ENCODE measurements around the gene CAP2.
A peak's percentile ranks its signal among the peaks of the same experiment; 100 is the strongest.

The CAP2 gene

GRCh38 chr6:17460862-17461261 lies 67.5 kb downstream of the CAP2 start:
- DNase-seq (ENCODE audit: low read depth) = no peak
- TF ChIP-seq, protein P1, sequence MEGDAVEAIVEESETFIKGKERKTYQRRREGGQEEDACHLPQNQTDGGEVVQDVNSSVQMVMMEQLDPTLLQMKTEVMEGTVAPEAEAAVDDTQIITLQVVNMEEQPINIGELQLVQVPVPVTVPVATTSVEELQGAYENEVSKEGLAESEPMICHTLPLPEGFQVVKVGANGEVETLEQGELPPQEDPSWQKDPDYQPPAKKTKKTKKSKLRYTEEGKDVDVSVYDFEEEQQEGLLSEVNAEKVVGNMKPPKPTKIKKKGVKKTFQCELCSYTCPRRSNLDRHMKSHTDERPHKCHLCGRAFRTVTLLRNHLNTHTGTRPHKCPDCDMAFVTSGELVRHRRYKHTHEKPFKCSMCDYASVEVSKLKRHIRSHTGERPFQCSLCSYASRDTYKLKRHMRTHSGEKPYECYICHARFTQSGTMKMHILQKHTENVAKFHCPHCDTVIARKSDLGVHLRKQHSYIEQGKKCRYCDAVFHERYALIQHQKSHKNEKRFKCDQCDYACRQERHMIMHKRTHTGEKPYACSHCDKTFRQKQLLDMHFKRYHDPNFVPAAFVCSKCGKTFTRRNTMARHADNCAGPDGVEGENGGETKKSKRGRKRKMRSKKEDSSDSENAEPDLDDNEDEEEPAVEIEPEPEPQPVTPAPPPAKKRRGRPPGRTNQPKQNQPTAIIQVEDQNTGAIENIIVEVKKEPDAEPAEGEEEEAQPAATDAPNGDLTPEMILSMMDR (IDR thresholded peaks at IDR 0.05; ENCODE audit: low read length, missing control alignments) = no peak
- H3K4me3 ChIP-seq (replicated peaks; ENCODE audit: low read depth, low read length) = no peak overlapping the region

DNA sequence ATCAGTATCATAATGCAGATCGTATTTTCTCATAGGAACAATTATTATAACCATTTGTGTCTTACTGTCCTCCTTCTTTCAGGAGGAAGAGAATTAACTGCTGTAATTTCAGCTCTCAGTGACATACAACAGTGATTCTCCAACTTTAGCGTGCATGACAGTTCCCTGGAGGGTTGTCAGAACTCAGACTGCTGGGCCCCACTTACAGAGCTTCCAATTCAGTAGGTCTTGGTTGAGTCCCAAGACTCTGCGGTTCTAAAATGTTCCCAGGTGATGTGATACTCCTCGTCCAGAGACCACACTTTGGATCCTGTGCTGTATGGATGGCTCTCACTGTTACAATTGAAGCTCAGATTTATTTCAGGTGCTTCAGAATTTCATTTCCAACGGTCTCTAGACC lies 72.8 kb downstream of the CAP2 start:
- TF ChIP-seq, protein P1 (IDR thresholded peaks at IDR 0.05; ENCODE audit: low read length, missing control alignments) = no peak

GRCh38 chr6:17466707-17467106 lies 73.3 kb downstream of the CAP2 start:
- TF ChIP-seq, protein P1 (IDR thresholded peaks at IDR 0.05; ENCODE audit: low read length, missing control alignments) = no peak
- H3K4me3 ChIP-seq (replicated peaks; ENCODE audit: low read depth, low read length) = no peak overlapping the region
- no peak for DNase-seq (ENCODE audit: low read depth)

More for the DNA sequence above, 72.8 kb downstream of the CAP2 start:
- H3K4me3 ChIP-seq (replicated peaks; ENCODE audit: low read depth, low read length) = no peak overlapping the region
- no peak for DNase-seq (ENCODE audit: low read depth)

DNA sequence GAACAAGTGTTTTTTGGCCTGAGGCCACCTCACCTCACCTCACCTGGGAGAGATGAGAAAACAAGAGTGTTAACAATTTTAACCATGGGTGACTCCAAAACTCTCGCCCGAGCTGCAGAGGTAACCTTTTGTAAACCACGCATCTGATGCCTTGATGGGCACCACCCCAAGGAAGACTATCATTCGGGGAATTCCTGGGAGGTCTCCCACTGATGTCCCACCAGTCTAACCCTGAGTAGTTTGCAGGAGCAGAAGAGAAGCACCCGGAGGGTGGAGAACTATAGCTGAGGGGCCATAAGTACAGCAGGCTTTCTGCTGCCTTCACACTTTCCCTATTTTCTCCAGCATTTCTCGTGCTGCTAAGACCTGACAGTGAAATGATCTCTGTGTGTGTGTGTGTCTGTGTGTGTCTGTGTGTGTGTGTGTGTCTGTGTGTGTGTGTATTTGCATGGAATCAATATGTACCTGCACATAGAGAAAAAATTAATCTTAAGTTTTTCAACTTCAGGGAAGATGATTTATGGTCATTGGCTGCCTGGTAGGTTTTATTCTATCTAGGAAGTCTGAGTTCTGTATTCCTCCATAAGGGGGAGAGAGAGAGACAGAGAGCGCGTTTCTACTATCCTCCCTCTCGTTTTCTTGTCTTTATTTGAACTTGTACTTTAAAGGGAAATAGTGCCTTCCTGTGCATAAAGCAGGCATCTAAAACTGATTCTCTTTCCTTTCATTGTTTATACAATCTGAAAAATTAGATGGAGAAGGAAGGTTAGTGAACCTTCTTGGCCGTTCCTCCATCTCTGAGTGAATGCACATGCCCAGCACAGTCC lies 75.8 kb downstream of the CAP2 start:
- DNase-seq (ENCODE audit: low read depth) = no peak
- H3K4me3 ChIP-seq (replicated peaks; ENCODE audit: low read depth, low read length) = no peak overlapping the region
- TF ChIP-seq, protein P1 (IDR thresholded peaks at IDR 0.05; ENCODE audit: low read length, missing control alignments) = peak; percentile 20

DNA sequence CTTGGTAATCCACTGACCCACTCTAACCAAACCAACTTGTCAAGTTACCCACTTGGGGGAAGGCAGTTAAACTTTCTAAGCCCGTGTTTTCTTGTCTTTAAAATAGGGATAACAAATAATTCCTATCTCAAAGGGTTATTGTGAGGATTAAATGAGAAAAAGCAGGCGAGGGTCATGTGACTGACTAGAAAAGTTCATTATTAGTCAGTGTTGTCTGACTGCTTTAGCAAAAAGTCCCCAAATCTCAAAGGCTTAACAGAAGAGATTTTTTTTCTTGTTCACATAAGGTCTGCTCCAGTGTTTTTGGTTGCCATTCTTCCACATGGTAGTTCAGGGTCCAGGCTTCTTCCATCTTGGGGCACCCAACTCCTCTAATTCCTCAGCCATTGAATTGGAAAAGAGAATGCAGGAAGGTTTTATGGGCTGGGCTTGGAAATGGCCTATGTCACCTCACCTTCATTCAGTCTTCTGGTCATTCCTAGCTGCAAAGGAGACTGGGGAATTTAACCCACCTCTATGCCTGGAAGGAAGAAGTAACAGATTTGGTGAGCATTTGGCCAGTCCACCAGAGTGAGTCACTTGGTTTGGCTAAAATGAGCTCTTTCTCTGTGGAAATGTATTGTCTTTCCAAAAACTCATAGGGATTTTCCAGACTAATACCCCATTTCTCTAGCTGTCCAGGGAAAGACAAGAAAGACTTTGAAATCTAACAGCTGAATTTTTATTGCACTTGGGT lies 77.0 kb downstream of the CAP2 start:
- peak; percentile 55 for DNase-seq (ENCODE audit: low read depth)
- H3K4me3 ChIP-seq (replicated peaks; ENCODE audit: low read depth, low read length) = no peak overlapping the region
- TF ChIP-seq, protein P1 (IDR thresholded peaks at IDR 0.05; ENCODE audit: low read length, missing control alignments) = no peak

DNA sequence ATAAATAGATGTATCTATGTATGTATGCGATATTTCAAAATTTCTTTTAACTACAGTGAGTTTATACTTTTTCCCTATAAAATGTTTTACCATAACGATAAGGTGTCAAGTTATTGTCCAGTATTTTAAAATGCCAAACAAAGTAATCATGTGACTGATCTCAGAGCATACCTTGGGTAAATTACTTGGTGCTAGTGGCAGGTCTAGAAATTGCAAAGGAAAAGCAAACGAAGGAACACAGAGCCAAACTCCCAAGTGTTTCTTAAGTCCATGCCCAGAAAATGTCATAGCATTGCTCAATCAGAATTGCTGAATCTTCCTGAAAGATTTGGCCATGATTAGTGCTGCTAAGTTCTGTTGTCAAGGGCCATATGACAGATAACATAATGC lies 77.5 kb downstream of the CAP2 start:
- peak; percentile 96 for DNase-seq (ENCODE audit: low read depth)
- H3K4me3 ChIP-seq (replicated peaks; ENCODE audit: low read depth, low read length) = no peak overlapping the region
- TF ChIP-seq, protein P1 (IDR thresholded peaks at IDR 0.05; ENCODE audit: low read length, missing control alignments) = peak; percentile 28
